Esophagus muscularis mucosa (tissue), 4 donors: Measurements from ENCODE around the gene COPS4.

ENCODE experiments used
- EP300 ChIP-seq: sonication (generic); formaldehyde crosslinking; IDR thresholded peaks from one replicate; pipeline ENCODE4 v1.6.1; 2017; ENCODE audit warnings: antibody characterized with exemption
- POLR2A ChIP-seq: fragments of 450-650 bp; IDR thresholded peaks from one replicate; pipeline ENCODE4 v1.6.1; 2017; ENCODE audit warnings: antibody characterized with exemption, moderate library complexity, mild to moderate bottlenecking, low read depth
- POLR2AphosphoS5 ChIP-seq, 2 donors: sonication (generic); formaldehyde crosslinking; IDR thresholded peaks; one replicate each; pipeline ENCODE4 v1.6.1; 2017; ENCODE audit warnings: antibody characterized with exemption in 2 of 2
- TF ChIP-seq, protein P1 (sequence below), 3 experiments: fragments of 200-600 bp in 2 of 3; fragments of 450-650 bp in 1 of 3; sonication (generic) in 2 of 3; IDR thresholded peaks; one replicate each; pipeline ENCODE4 v1.5.1; 2017 to 2019; ENCODE audit warnings: antibody characterized with exemption in 3 of 3, mild to moderate bottlenecking in 2 of 3, moderate library complexity in 1 of 3

- TF ChIP-seq POLR2AphosphoS5 (IDR thresholded peaks at IDR 0.05) (no peak), EP300 (no peak), POLR2A (no peak)
- TF ChIP-seq, protein P1, sequence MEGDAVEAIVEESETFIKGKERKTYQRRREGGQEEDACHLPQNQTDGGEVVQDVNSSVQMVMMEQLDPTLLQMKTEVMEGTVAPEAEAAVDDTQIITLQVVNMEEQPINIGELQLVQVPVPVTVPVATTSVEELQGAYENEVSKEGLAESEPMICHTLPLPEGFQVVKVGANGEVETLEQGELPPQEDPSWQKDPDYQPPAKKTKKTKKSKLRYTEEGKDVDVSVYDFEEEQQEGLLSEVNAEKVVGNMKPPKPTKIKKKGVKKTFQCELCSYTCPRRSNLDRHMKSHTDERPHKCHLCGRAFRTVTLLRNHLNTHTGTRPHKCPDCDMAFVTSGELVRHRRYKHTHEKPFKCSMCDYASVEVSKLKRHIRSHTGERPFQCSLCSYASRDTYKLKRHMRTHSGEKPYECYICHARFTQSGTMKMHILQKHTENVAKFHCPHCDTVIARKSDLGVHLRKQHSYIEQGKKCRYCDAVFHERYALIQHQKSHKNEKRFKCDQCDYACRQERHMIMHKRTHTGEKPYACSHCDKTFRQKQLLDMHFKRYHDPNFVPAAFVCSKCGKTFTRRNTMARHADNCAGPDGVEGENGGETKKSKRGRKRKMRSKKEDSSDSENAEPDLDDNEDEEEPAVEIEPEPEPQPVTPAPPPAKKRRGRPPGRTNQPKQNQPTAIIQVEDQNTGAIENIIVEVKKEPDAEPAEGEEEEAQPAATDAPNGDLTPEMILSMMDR (IDR thresholded peaks at IDR 0.05), result no peak
Measured at GRCh38 chr4:83024233-83024632, 10.8 kb upstream of the COPS4 start.
